Measurements from ENCODE around the gene TMTC1. TPM values are rescaled to one million over a fixed set of nuclear protein-coding genes. Genes with fewer than 3 reads are reported as not detected.

TMTC1 gene
- total and polyA plus RNA-seq, 2 donors (not counting 1 experiment from before 2014, with no cell fraction given): 62.2 to 222 TPM

- no peaks in the 10 kb centered on the region for H3K79me2 ChIP-seq (ENCODE audit: control insufficient read depth, insufficient read depth, low read length)
- H3K4me2 ChIP-seq (ENCODE audit: extremely low read depth, insufficient read depth, low read length): no peak overlapping the region
- no peaks in the 10 kb centered on the region for H3K36me3 ChIP-seq (ENCODE audit: control insufficient read depth, insufficient read depth, low read length)
- H3K4me1 ChIP-seq (ENCODE audit: control insufficient read depth, extremely low read depth, insufficient read depth, low read length): no peaks in the 10 kb centered on the region
- no peak overlapping the region for H2AFZ ChIP-seq (ENCODE audit: low read length)
- H3K9me3 ChIP-seq (ENCODE audit: control insufficient read depth, insufficient read depth, low read depth, low read length): no peaks in the 10 kb centered on the region
- H3K9ac ChIP-seq (ENCODE audit: insufficient read depth, low read length): no peak overlapping the region
- DNase-seq (ENCODE audit: low read depth in 2 of 2): peak; percentile 17 to 32
- H3K4me3 ChIP-seq (replicated peaks in 1 of 4; ENCODE audit: control extremely low read depth in 1 of 4, insufficient read depth in 1 of 4, low read depth in 3 of 4, low read length in 4 of 4): no peak overlapping the region
- no peak overlapping the region for H3K27ac ChIP-seq (ENCODE audit: insufficient read depth, low read length)
- TF ChIP-seq CTCF (conservative IDR thresholded peaks at IDR 0.05 in 1 of 2, IDR thresholded peaks at IDR 0.05 in 1 of 2; ENCODE audit: low read depth in 1 of 2, low read length in 2 of 2): no peak
- TF ChIP-seq EZH2 (IDR thresholded peaks at IDR 0.05; ENCODE audit: low read length, missing control alignments): no peak
- H3K27me3 ChIP-seq (ENCODE audit: control insufficient read depth, insufficient read depth, low read length): no peaks in the 10 kb centered on the region
- no peaks in the 10 kb centered on the region for H4K20me1 ChIP-seq (ENCODE audit: control insufficient read depth, extremely low read depth, insufficient read depth, low read length)
These were observed 158.3 kb downstream of the TMTC1 start for GRCh38 chr12:29625359-29625953.

GRCh38 chr12:29622251-29622650 lies 161.5 kb downstream of the TMTC1 start:
- no peaks in the 10 kb centered on the region for H3K27me3 ChIP-seq (ENCODE audit: control insufficient read depth, insufficient read depth, low read length)
- H3K36me3 ChIP-seq (ENCODE audit: control insufficient read depth, insufficient read depth, low read length): no peaks in the 10 kb centered on the region
- no peak for DNase-seq (ENCODE audit: low read depth in 2 of 2)
- no peaks in the 10 kb centered on the region for H3K9me3 ChIP-seq (ENCODE audit: control insufficient read depth, insufficient read depth, low read depth, low read length)
- H4K20me1 ChIP-seq (ENCODE audit: control insufficient read depth, extremely low read depth, insufficient read depth, low read length): no peaks in the 10 kb centered on the region
- no peaks in the 10 kb centered on the region for H3K4me1 ChIP-seq (ENCODE audit: control insufficient read depth, extremely low read depth, insufficient read depth, low read length)
- H3K4me2 ChIP-seq (ENCODE audit: extremely low read depth, insufficient read depth, low read length): no peak overlapping the region
- no peaks in the 10 kb centered on the region for H3K79me2 ChIP-seq (ENCODE audit: control insufficient read depth, insufficient read depth, low read length)
- TF ChIP-seq EZH2 (IDR thresholded peaks at IDR 0.05; ENCODE audit: low read length, missing control alignments) (no peak), CTCF (conservative IDR thresholded peaks at IDR 0.05 in 1 of 2, IDR thresholded peaks at IDR 0.05 in 1 of 2; ENCODE audit: low read depth in 1 of 2, low read length in 2 of 2) (no peak)
- H2AFZ ChIP-seq (ENCODE audit: low read length): no peak overlapping the region
- H3K4me3 ChIP-seq (replicated peaks in 1 of 4; ENCODE audit: control extremely low read depth in 1 of 4, insufficient read depth in 1 of 4, low read depth in 3 of 4, low read length in 4 of 4): no peak overlapping the region
- no peak overlapping the region for H3K9ac ChIP-seq (ENCODE audit: insufficient read depth, low read length)
- no peak overlapping the region for H3K27ac ChIP-seq (ENCODE audit: insufficient read depth, low read length)

- H3K9me3 ChIP-seq (ENCODE audit: control insufficient read depth, insufficient read depth, low read depth, low read length): no peaks in the 10 kb centered on the region
- no peaks in the 10 kb centered on the region for H4K20me1 ChIP-seq (ENCODE audit: control insufficient read depth, extremely low read depth, insufficient read depth, low read length)
- no peaks in the 10 kb centered on the region for H3K4me1 ChIP-seq (ENCODE audit: control insufficient read depth, extremely low read depth, insufficient read depth, low read length)
- H3K27me3 ChIP-seq (ENCODE audit: control insufficient read depth, insufficient read depth, low read length): no peaks in the 10 kb centered on the region
- H2AFZ ChIP-seq (ENCODE audit: low read length): no peak overlapping the region
- TF ChIP-seq EZH2 (IDR thresholded peaks at IDR 0.05; ENCODE audit: low read length, missing control alignments) (no peak), CTCF (conservative IDR thresholded peaks at IDR 0.05 in 1 of 2, IDR thresholded peaks at IDR 0.05 in 1 of 2; ENCODE audit: low read depth in 1 of 2, low read length in 2 of 2) (no peak)
- no peak overlapping the region for H3K4me2 ChIP-seq (ENCODE audit: extremely low read depth, insufficient read depth, low read length)
- H3K79me2 ChIP-seq (ENCODE audit: control insufficient read depth, insufficient read depth, low read length): no peaks in the 10 kb centered on the region
- no peaks in the 10 kb centered on the region for H3K36me3 ChIP-seq (ENCODE audit: control insufficient read depth, insufficient read depth, low read length)
- H3K4me3 ChIP-seq (replicated peaks in 1 of 4; ENCODE audit: control extremely low read depth in 1 of 4, insufficient read depth in 1 of 4, low read depth in 3 of 4, low read length in 4 of 4): no peak overlapping the region
- no peak for DNase-seq (ENCODE audit: low read depth in 2 of 2)
- H3K9ac ChIP-seq (ENCODE audit: insufficient read depth, low read length): no peak overlapping the region
- H3K27ac ChIP-seq (ENCODE audit: insufficient read depth, low read length): no peak overlapping the region
These were observed 163.7 kb downstream of the TMTC1 start for GRCh38 chr12:29620030-29620429.
